IMR-90 (cell line): Measurements from ENCODE around the gene ZG16B. TPM values are rescaled to one million over a fixed set of nuclear protein-coding genes. Genes with fewer than 3 reads are reported as not detected.

Experiments
- ATAC-seq: fragments of 200-7000 bp; cut with Tn5 transposase; 2 replicates; pipeline ENCODE4 v1.9.1; 2020; ENCODE audit warnings: low read depth, mild to moderate bottlenecking, moderate library complexity
- BruUV-seq: library from RNA; stranded (reverse); fragments of 400-500 nt; replicated peaks from 2 replicates; lab custom pipeline; 2021; lab: Mats Ljungman, UMichigan
- CTCF ChIA-PET: fragments of 300-600 bp; formaldehyde crosslinking; extraction: SDS; loops from one replicate; lab custom pipeline; 2021; ENCODE audit warnings: antibody characterized with exemption; lab: Yijun Ruan, JAX
- POLR2A ChIA-PET: fragments of 300-600 bp; sonication (Branson Sonifier 250); formaldehyde crosslinking; loops from one replicate; lab custom pipeline; 2022; ENCODE audit warnings: antibody characterized with exemption; ENCODE audit not compliant: unreplicated experiment; lab: Charles Lee
- DNase-seq: peaks from one replicate; pipeline ENCODE4 v3.0.0; 2013
- H2AFZ ChIP-seq: replicated peaks from 2 replicates; pipeline ENCODE3; 2013; ENCODE audit warnings: low read length, mild to moderate bottlenecking; ENCODE audit not compliant: poor library complexity
- H2AK5ac ChIP-seq: 2 replicates; pipeline ENCODE4 v1.6.1; 2013; ENCODE audit warnings: low read depth, low read length, inconsistent platforms
- H2AK9ac ChIP-seq: replicated peaks from 2 replicates; pipeline ENCODE3; 2013; ENCODE audit warnings: mild to moderate bottlenecking, low read depth, low read length, moderate library complexity; ENCODE audit not compliant: poor library complexity
- H2BK120ac ChIP-seq: 2 replicates; pipeline ENCODE4 v1.6.1; 2013; ENCODE audit warnings: low read depth, low read length, inconsistent platforms
- H2BK15ac ChIP-seq: 3 replicates; pipeline ENCODE4 v1.6.1; 2013; ENCODE audit warnings: low read depth, low read length, inconsistent platforms
- H2BK20ac ChIP-seq: 2 replicates; pipeline ENCODE4 v1.6.1; 2013; ENCODE audit warnings: low read depth, mild to moderate bottlenecking, inconsistent platforms, low read length, moderate library complexity
- H2BK5ac ChIP-seq: 2 replicates; pipeline ENCODE4 v1.6.1; 2013; ENCODE audit warnings: mild to moderate bottlenecking, low read depth, low read length, inconsistent platforms; ENCODE audit not compliant: poor library complexity, severe bottlenecking
- H3K14ac ChIP-seq: replicated peaks from 2 replicates; pipeline ENCODE4 v1.6.1; 2013; ENCODE audit warnings: low read depth, low read length, inconsistent platforms
- H3K18ac ChIP-seq: 2 replicates; pipeline ENCODE4 v1.6.1; 2013; ENCODE audit warnings: low read depth, low read length, control low read depth
- H3K23ac ChIP-seq: 2 replicates; pipeline ENCODE4 v1.6.1; 2013; ENCODE audit warnings: low read depth, low read length, inconsistent platforms
- H3K27ac ChIP-seq: 2 replicates; pipeline ENCODE4 v1.5.1; 2013; ENCODE audit warnings: mild to moderate bottlenecking, control low read depth, low read length; ENCODE audit not compliant: insufficient read depth
- H3K27me3 ChIP-seq: 2 replicates; pipeline ENCODE4 v1.6.1; 2013; ENCODE audit warnings: low read length; ENCODE audit not compliant: control insufficient read depth, insufficient read depth
- H3K36me3 ChIP-seq: 2 replicates; pipeline ENCODE4 v1.6.1; 2013; ENCODE audit warnings: low read length, mixed read lengths; ENCODE audit not compliant: control insufficient read depth, insufficient read depth
- H3K4ac ChIP-seq: 2 replicates; pipeline ENCODE4 v1.6.1; 2013; ENCODE audit warnings: low read depth, low read length, inconsistent platforms
- H3K4me1 ChIP-seq: 2 replicates; pipeline ENCODE4 v1.6.1; 2013; ENCODE audit warnings: low read length, mixed read lengths; ENCODE audit not compliant: control insufficient read depth, insufficient read depth
- H3K4me2 ChIP-seq: 2 replicates; pipeline ENCODE4 v1.6.1; 2013; ENCODE audit warnings: low read depth, mild to moderate bottlenecking, control low read depth, low read length, moderate library complexity
- H3K4me3 ChIP-seq: 2 replicates; pipeline ENCODE4 v1.5.1; 2013; ENCODE audit warnings: low read depth, mild to moderate bottlenecking, control low read depth, low read length, moderate library complexity; ENCODE audit not compliant: insufficient read depth
- H3K56ac ChIP-seq: 2 replicates; pipeline ENCODE4 v1.6.1; 2013; ENCODE audit warnings: low read length, inconsistent platforms; ENCODE audit not compliant: insufficient read depth; ENCODE audit errors: extremely low read depth
- H3K79me1 ChIP-seq, 2 experiments: 2 replicates each; pipeline ENCODE4 v1.6.1; 2013; ENCODE audit warnings: low read length in 2 of 2, inconsistent platforms in 1 of 2, low read depth in 1 of 2
- H3K9ac ChIP-seq: 2 replicates; pipeline ENCODE4 v1.6.1; 2013; ENCODE audit warnings: low read depth, low read length, control low read depth
- H3K9me1 ChIP-seq: 2 replicates; pipeline ENCODE4 v1.6.1; 2013; ENCODE audit warnings: low read length, inconsistent platforms; ENCODE audit not compliant: insufficient read depth
- H3K9me3 ChIP-seq: 2 replicates; pipeline ENCODE4 v1.6.1; 2013; ENCODE audit warnings: low read length; ENCODE audit not compliant: control insufficient read depth, insufficient read depth
- H4K20me1 ChIP-seq: 2 replicates; pipeline ENCODE4 v1.6.1; 2013; ENCODE audit warnings: low read length, inconsistent platforms; ENCODE audit not compliant: insufficient read depth
- H4K5ac ChIP-seq: 2 replicates; pipeline ENCODE4 v1.6.1; 2013; ENCODE audit warnings: mild to moderate bottlenecking, low read depth, low read length, control low read depth
- H4K8ac ChIP-seq, 2 experiments: 2 replicates each; pipeline ENCODE4 v1.6.1; 2013; ENCODE audit warnings: low read depth in 2 of 2, low read length in 2 of 2, control low read depth in 1 of 2, inconsistent platforms in 1 of 2
- H4K91ac ChIP-seq: 2 replicates; pipeline ENCODE4 v1.6.1; 2013; ENCODE audit warnings: low read depth, low read length, inconsistent platforms; ENCODE audit not compliant: insufficient read depth
- CEBPB ChIP-seq: IDR thresholded peaks from 2 replicates; pipeline ENCODE4 v1.6.1; 2012; ENCODE audit warnings: low read depth, low read length, improper control_type of control experiment
- CHD1 ChIP-seq: IDR thresholded peaks from 2 replicates; pipeline ENCODE4 v1.6.1; 2012; ENCODE audit warnings: low read depth, low read length, improper control_type of control experiment
- CTCF ChIP-seq: conservative IDR thresholded peaks from 2 replicates; pipeline ENCODE4 v1.5.1; 2012; ENCODE audit warnings: mild to moderate bottlenecking, low read depth, low read length, improper control_type of control experiment
- ELK1 ChIP-seq: fragments of 150-350 bp; IDR thresholded peaks from 2 replicates; pipeline ENCODE4 v1.6.1; 2016; ENCODE audit warnings: low read depth, mild to moderate bottlenecking, low read length, moderate library complexity, borderline replicate concordance
- FOS ChIP-seq: fragments of 150-350 bp; IDR thresholded peaks from 2 replicates; pipeline ENCODE4 v1.6.1; 2016; ENCODE audit warnings: low read depth, low read length
- MAFK ChIP-seq: IDR thresholded peaks from 2 replicates; pipeline ENCODE4 v1.6.1; 2012; ENCODE audit warnings: low read depth, low read length, improper control_type of control experiment
- MAZ ChIP-seq: IDR thresholded peaks from 2 replicates; pipeline ENCODE4 v1.6.1; 2012; ENCODE audit warnings: low read depth, mild to moderate bottlenecking, low read length, improper control_type of control experiment, moderate library complexity, borderline replicate concordance
- MXI1 ChIP-seq: IDR thresholded peaks from 2 replicates; pipeline ENCODE4 v1.6.1; 2012; ENCODE audit warnings: low read depth, mild to moderate bottlenecking, low read length, moderate library complexity, borderline replicate concordance
- NFE2L2 ChIP-seq: fragments of 150-350 bp; IDR thresholded peaks from 2 replicates; pipeline ENCODE4 v1.6.1; 2016; ENCODE audit warnings: low read depth, mild to moderate bottlenecking, low read length
- RAD21 ChIP-seq: IDR thresholded peaks from 2 replicates; pipeline ENCODE4 v1.6.1; 2012; ENCODE audit warnings: low read length, improper control_type of control experiment
- RCOR1 ChIP-seq: IDR thresholded peaks from 2 replicates; pipeline ENCODE4 v1.6.1; 2012; ENCODE audit warnings: mild to moderate bottlenecking, low read length, improper control_type of control experiment; ENCODE audit not compliant: insufficient replicate concordance
- RFX5 ChIP-seq: IDR thresholded peaks from 2 replicates; pipeline ENCODE4 v1.8.0; 2012; ENCODE audit warnings: low read depth, mild to moderate bottlenecking, low read length, moderate library complexity
- SMC3 ChIP-seq: fragments of 150-350 bp; IDR thresholded peaks from 2 replicates; pipeline ENCODE4 v1.6.1; 2016; ENCODE audit warnings: low read depth, mild to moderate bottlenecking, antibody characterized with exemption, low read length, moderate library complexity
- USF2 ChIP-seq: fragments of 150-350 bp; IDR thresholded peaks from 2 replicates; pipeline ENCODE4 v1.6.1; 2017; ENCODE audit warnings: mild to moderate bottlenecking, antibody characterized with exemption, low read length, low read depth
- WGBS, 2 experiments: methylation state at CpG; one replicate each; pipeline versions ENCODE4 v1.1.5 to v1.1.7; 2013; ENCODE audit warnings: missing lambda C conversion rate in 2 of 2; ENCODE audit not compliant: insufficient read length in 1 of 2; ENCODE audit errors: extremely low coverage in 2 of 2; 5-methylcytosine and 5-hydroxymethylcytosine counted together
- dilution Hi-C: fragments of 300-500 bp; cut with HindIII; formaldehyde crosslinking; loops from one replicate; pipeline ENCODE4 v1.14.3; 2018; ENCODE audit warnings: low sequenced_read_pairs; ENCODE audit not compliant: unreplicated experiment
- in situ Hi-C: fragments of 300-500 bp; cut with MboI; formaldehyde crosslinking; loops from 3 replicates; pipeline ENCODE4 v1.14.3; 2019; ENCODE audit warnings: low sequenced_read_pairs, inconsistent platforms, mixed read lengths
- intact Hi-C: fragments of 100-400 bp; cut with micrococcal nuclease; formaldehyde crosslinking; loops from 2 replicates; pipeline ENCODE4 v1.10.0; 2022
- polyA plus RNA-seq, 3 experiments: library from polyadenylated mRNA; depleted of rRNA; stranded (reverse); fragments of >200 nt; gene quantifications; 2 replicates each; pipeline ENCODE4 v1.2.3, GENCODE V29; 2012; ENCODE audit warnings: low replicate concordance in 1 of 3
- total RNA-seq: library from RNA; depleted of rRNA; stranded (reverse); fragments of >200 nt; gene quantifications from 2 replicates; pipeline ENCODE4 v1.2.3, GENCODE V29; 2012

ZG16B gene
- total and polyA plus RNA-seq, 2 of the 4 experiments (the other 2 are of a cell fraction): 0.54 to 0.65 TPM

- H3K23ac ChIP-seq: no peak overlapping the region
- H3K9me3 ChIP-seq: no peaks in the 10 kb centered on the region
- no peak overlapping the region for H3K4me2 ChIP-seq
- H2BK5ac ChIP-seq: no peak overlapping the region
- H3K4ac ChIP-seq: no peak overlapping the region
- POLR2A ChIA-PET: no interaction called here
- H3K36me3 ChIP-seq: no peaks in the 10 kb centered on the region
- H2BK20ac ChIP-seq: no peak overlapping the region
- no peak overlapping the region for H4K8ac ChIP-seq
- H3K9me1 ChIP-seq: no peaks in the 10 kb centered on the region
- no peaks in the 10 kb centered on the region for H3K79me1 ChIP-seq
- no peak overlapping the region for H3K56ac ChIP-seq
- no peak overlapping the region for H3K9ac ChIP-seq
- no peak overlapping the region for H2BK120ac ChIP-seq
- no peak overlapping the region for H3K27ac ChIP-seq
- H4K91ac ChIP-seq: no peak overlapping the region
- H3K18ac ChIP-seq: no peak overlapping the region
- intact Hi-C loops (no loop called here), dilution Hi-C loops (no loop called here), in situ Hi-C loops (no loop called here)
- H2AFZ ChIP-seq: no peak overlapping the region
- no peak for DNase-seq
- H4K20me1 ChIP-seq: no peaks in the 10 kb centered on the region
- no peak overlapping the region for H3K4me3 ChIP-seq
- BruUV-seq: no TSS peak
- 89% methylated on average over 3 of the region's 10 CpGs; no CpG with 5 or more reads in 1 of the 2 experiments for WGBS, 2 experiments
- CTCF ChIA-PET: no interaction called here
- no peak overlapping the region for H2BK15ac ChIP-seq
- no peak for ATAC-seq
- H4K5ac ChIP-seq: no peak overlapping the region
- no peak overlapping the region for H3K14ac ChIP-seq
- no peak overlapping the region for H2AK9ac ChIP-seq
- no peak for TF ChIP-seq FOS
- no peak for TF ChIP-seq RAD21
- no peak for TF ChIP-seq CHD1
- TF ChIP-seq ELK1: no peak
- TF ChIP-seq CTCF: no peak
- TF ChIP-seq CEBPB: no peak
- TF ChIP-seq MXI1: no peak
- no peak for TF ChIP-seq RFX5
- no peak for TF ChIP-seq MAFK
- no peak for TF ChIP-seq USF2
- TF ChIP-seq MAZ: no peak
- TF ChIP-seq NFE2L2: no peak
- no peak for TF ChIP-seq RCOR1
- no peak for TF ChIP-seq SMC3
- H3K27me3 ChIP-seq: peaks cover 57% of the 10 kb centered on the region
- no peaks in the 10 kb centered on the region for H3K4me1 ChIP-seq
- no peak overlapping the region for H2AK5ac ChIP-seq
These were observed 11.7 kb upstream of the ZG16B start for GRCh38 chr16:2818272-2818876.
